Breast epithelium (tissue), 4 donors: ENCODE results near the gene ADGRV1. TPM values are rescaled to one million over a fixed set of nuclear protein-coding genes. Genes with fewer than 3 reads are reported as not detected.

Experiments used
- DNase-seq, 2 donors: peaks; one replicate each; pipeline ENCODE4 v3.0.0-alpha.2; 2019; ENCODE audit warnings: low spot score in 2 of 2
- H3K27ac ChIP-seq, 2 donors: fragments of 200-600 bp; sonication (generic) in 1 of 2; one replicate each; pipeline ENCODE4 v1.5.1; 2016 to 2019; ENCODE audit warnings: mild to moderate bottlenecking in 1 of 2
- H3K27me3 ChIP-seq, 2 donors: fragments of 200-600 bp; sonication (generic) in 1 of 2; one replicate each; pipeline versions ENCODE4 v1.5.1 to v1.6.0; 2017 to 2019; ENCODE audit warnings: control low read depth in 1 of 2, mild to moderate bottlenecking in 1 of 2
- H3K36me3 ChIP-seq: fragments of 200-600 bp; one replicate; pipeline ENCODE4 v1.5.1; 2019
- H3K4me1 ChIP-seq, 2 donors: fragments of 200-600 bp; sonication (generic); one replicate each; pipeline ENCODE4 v1.5.1; 2016 to 2019; ENCODE audit warnings: control low read depth in 1 of 2
- H3K4me3 ChIP-seq, 3 donors: fragments of 200-600 bp; sonication (generic); 1 replicate in 2 of 3; 2 replicates in 1 of 3; pipeline ENCODE4 v1.5.1; 2016 to 2019; ENCODE audit warnings: mild to moderate bottlenecking in 3 of 3, moderate library complexity in 2 of 3
- H3K9me3 ChIP-seq, 2 donors: fragments of 200-600 bp; sonication (generic) in 1 of 2; one replicate each; pipeline ENCODE4 v1.5.1; 2016 to 2019; ENCODE audit warnings: control low read depth in 1 of 2
- CTCF ChIP-seq, 3 donors: fragments of 450-650 bp; IDR thresholded peaks; one replicate each; pipeline ENCODE4 v1.5.1; 2016 to 2017; ENCODE audit warnings: antibody characterized with exemption in 3 of 3, mild to moderate bottlenecking in 3 of 3, moderate library complexity in 3 of 3
- POLR2A ChIP-seq: fragments of 450-650 bp; IDR thresholded peaks from one replicate; pipeline ENCODE4 v1.6.1; 2016; ENCODE audit warnings: antibody characterized with exemption, mild to moderate bottlenecking, moderate library complexity
- POLR2AphosphoS5 ChIP-seq, 3 donors: sonication (generic); formaldehyde crosslinking; IDR thresholded peaks; one replicate each; pipeline ENCODE4 v1.6.1; 2017; ENCODE audit warnings: antibody characterized with exemption in 3 of 3
- intact Hi-C: fragments of 100-400 bp; cut with DNase I; formaldehyde crosslinking; loops from one replicate; pipeline ENCODE4 v1.15.1; 2023; ENCODE audit warnings: low total_unique reads
- total RNA-seq, 3 donors: library from RNA; depleted of rRNA; stranded (reverse); fragments of >200 nt; gene quantifications; one replicate each; pipeline ENCODE4 v1.1.0, GENCODE V29; 2016

The ADGRV1 gene
- total RNA-seq, 3 donors from 2014 or later = 0.32 to 85.2 (median 55.3) TPM

- intact Hi-C loops = no loop called here
- H3K27ac ChIP-seq = no peak overlapping the region
These were observed 436.2 kb downstream of the ADGRV1 start for GRCh38 chr5:90994796-90995195.

DNA sequence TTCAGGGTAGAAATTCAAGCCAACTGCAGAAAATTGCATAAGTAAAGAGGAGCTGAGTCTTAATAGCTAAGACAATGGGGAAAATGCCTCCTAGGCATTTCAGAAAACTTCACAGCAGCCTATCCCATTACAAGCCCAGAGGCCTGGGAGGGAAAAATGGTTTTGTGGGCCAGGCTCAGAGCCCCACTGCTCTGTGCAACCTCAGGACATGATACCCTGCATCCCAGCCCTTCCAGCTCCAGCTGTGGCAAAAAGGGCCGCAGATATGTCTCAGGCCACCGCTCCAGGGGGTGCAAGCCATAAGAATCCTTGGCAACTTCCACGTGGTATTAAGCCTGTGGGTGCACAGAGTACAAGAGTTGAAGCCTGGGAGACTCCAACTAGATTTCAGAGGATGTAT, 437.5 kb downstream of the ADGRV1 start:
- H3K36me3 ChIP-seq = no peaks in the 10 kb centered on the region
- no peak for DNase-seq
- no peaks in the 10 kb centered on the region for H3K27me3 ChIP-seq
- TF ChIP-seq CTCF (IDR thresholded peaks at IDR 0.05) (no peak), POLR2AphosphoS5 (IDR thresholded peaks at IDR 0.05) (no peak), POLR2A (no peak)
- no peaks in the 10 kb centered on the region for H3K4me1 ChIP-seq
- intact Hi-C loops = no loop called here
- H3K27ac ChIP-seq = no peak overlapping the region
- H3K9me3 ChIP-seq = peaks cover 4 to 6% of the 10 kb centered on the region in 2 donors
- H3K4me3 ChIP-seq = no peak overlapping the region

More at GRCh38 chr5:90994796-90995195, 436.2 kb downstream of the ADGRV1 start:
- no peak for TF ChIP-seq POLR2AphosphoS5 (IDR thresholded peaks at IDR 0.05)
- no peak for TF ChIP-seq CTCF (IDR thresholded peaks at IDR 0.05)
- TF ChIP-seq POLR2A = no peak
- DNase-seq = no peak
- no peak overlapping the region for H3K4me3 ChIP-seq
- no peaks in the 10 kb centered on the region for H3K27me3 ChIP-seq
- peaks cover 4 to 6% of the 10 kb centered on the region in 2 donors for H3K9me3 ChIP-seq
- H3K36me3 ChIP-seq = no peaks in the 10 kb centered on the region
- H3K4me1 ChIP-seq = no peaks in the 10 kb centered on the region

DNA sequence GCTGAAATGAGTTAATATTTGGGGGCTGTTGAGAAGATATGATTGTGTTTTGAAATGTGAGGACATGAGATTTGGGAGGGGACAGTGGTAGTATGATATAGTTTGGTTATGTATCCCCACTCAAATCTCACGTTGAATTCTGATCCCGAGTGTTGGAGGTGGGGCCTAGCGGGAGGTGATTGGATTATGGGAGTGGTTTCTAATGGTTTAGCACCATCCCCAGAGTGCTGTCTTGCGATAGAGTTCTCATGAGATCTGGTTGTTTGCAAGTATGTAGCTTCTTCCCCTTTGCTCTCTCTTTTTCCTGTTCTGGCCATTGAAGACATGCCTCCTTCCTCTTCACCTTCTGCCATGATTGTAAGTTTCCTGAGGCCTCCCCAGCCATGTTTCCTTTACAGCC, 438.5 kb downstream of the ADGRV1 start:
- Histone ChIP-seq H3K36me3 (no peaks in the 10 kb centered on the region), H3K27ac (no peak overlapping the region), H3K4me1 (no peaks in the 10 kb centered on the region), H3K27me3 (no peaks in the 10 kb centered on the region), H3K9me3 (peaks cover 4 to 6% of the 10 kb centered on the region in 2 donors), H3K4me3 (no peak overlapping the region)
- intact Hi-C loops = no loop called here
- no peak for TF ChIP-seq POLR2AphosphoS5 (IDR thresholded peaks at IDR 0.05)
- no peak for TF ChIP-seq CTCF (IDR thresholded peaks at IDR 0.05)
- no peak for TF ChIP-seq POLR2A
- no peak for DNase-seq

DNA sequence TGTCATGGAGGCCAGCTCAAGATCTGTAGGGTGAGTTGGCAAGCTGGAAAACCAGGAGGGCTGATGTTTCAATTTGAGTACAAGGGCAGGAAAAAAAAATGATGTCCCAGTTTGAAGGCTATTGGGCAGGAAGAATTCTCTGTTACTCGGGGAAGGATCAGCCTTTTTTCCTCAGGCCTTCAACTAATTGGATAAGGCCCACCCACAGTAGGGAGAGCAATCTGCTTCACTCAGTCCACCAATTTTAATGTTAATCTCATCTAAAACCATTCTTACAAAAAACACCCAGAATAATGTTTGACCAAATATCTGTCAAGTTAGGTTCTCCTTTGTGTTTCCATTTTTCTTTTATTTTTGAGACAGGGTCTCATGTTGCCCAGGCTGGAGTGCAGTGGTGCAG, 442.1 kb downstream of the ADGRV1 start:
- no peaks in the 10 kb centered on the region for H3K4me1 ChIP-seq
- H3K27me3 ChIP-seq = no peaks in the 10 kb centered on the region
- intact Hi-C loops = no loop called here
- no peak for DNase-seq
- no peaks in the 10 kb centered on the region for H3K36me3 ChIP-seq
- peaks cover 0 to 4% of the 10 kb centered on the region in 2 donors for H3K9me3 ChIP-seq
- H3K4me3 ChIP-seq = no peak overlapping the region
- H3K27ac ChIP-seq = no peak overlapping the region
- TF ChIP-seq POLR2A (no peak), POLR2AphosphoS5 (IDR thresholded peaks at IDR 0.05) (no peak), CTCF (IDR thresholded peaks at IDR 0.05) (no peak)

DNA sequence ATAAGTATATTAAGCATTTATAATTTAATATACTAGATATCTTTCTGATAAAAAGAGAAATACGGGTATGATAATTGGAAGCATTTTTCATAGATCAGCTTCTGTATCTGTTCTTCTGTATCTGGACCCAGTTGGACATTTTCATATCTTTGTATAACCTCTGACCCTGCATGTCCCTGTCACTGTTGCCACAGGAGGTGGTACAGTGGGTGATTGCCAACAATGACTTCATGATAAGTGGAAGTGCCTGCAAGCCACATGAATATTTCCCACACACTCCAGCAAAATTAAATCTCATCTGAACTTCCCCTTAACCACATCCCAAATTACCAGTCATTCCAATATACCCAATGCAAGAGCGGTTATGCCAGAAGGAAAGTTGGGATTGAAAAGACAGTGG, 448.1 kb downstream of the ADGRV1 start:
- Histone ChIP-seq H3K9me3 (no peaks in the 10 kb centered on the region), H3K27me3 (no peaks in the 10 kb centered on the region), H3K27ac (no peak overlapping the region), H3K36me3 (no peaks in the 10 kb centered on the region), H3K4me3 (no peak overlapping the region), H3K4me1 (no peaks in the 10 kb centered on the region)
- TF ChIP-seq POLR2A (no peak), CTCF (IDR thresholded peaks at IDR 0.05) (no peak), POLR2AphosphoS5 (IDR thresholded peaks at IDR 0.05) (no peak)
- intact Hi-C loops = no loop called here
- no peak for DNase-seq
